GM18519 (cell line): ENCODE results near the gene IL22RA2.

Experiments used
- ATAC-seq: cut with Tn5 transposase; IDR thresholded peaks from one replicate; pipeline ENCODE4 v1.9.1; 2021; ENCODE audit warnings: mild to moderate bottlenecking, moderate library complexity; ENCODE audit not compliant: unreplicated experiment, low FRiP score

IL22RA2 gene

DNA sequence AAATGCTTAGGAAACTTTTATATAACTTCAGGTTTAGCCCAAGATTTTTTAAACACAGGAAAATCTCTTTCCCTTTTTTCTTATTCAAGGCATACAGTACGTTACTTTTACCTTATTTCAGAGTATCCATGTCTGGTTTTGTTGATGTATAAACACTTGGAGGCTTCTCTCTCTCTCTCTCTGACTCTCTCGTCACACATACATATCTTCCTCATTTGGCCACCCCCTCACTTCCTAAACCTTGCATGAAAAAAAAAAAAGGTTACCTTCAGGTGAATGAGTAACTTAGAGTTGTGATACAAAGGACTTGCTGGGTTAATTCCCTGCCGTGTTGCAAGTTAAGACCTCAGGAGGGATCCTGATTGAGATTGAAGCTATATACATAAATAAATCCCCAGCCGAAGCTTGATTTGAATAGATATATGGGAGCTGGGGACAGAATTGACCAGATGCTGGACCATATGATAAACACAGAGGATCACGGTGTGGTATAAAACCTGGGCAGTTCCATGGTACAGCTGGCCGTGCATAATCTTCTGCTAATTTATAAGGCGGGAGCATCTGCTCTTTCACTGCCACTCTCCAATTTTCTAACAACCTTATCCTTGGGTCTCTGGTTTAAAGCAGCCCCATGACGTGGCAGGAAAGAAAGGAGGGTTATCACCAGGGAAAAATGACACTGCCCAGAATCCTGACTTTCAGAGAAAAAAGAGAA, 73.6 kb downstream of the IL22RA2 start:
- no peak for ATAC-seq

DNA sequence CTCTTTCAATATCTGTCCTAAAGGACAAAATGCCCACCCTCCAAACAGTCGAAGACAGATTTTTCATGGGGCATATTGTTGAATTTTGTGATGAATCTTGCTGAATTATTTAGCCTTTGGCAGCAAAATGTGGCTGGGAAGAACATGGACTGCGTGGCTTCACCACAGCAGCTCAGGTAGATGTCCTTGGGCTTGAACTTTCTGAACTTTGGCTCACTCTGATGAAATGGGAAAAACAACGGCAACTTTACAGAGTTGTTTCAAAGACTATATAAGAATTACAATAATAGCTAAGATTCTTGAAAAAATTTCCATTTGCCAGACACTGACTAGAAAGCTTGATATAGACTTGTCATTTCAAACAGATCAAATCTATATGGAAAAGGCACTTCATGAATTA, 75.9 kb downstream of the IL22RA2 start:
- ATAC-seq: no peak

DNA sequence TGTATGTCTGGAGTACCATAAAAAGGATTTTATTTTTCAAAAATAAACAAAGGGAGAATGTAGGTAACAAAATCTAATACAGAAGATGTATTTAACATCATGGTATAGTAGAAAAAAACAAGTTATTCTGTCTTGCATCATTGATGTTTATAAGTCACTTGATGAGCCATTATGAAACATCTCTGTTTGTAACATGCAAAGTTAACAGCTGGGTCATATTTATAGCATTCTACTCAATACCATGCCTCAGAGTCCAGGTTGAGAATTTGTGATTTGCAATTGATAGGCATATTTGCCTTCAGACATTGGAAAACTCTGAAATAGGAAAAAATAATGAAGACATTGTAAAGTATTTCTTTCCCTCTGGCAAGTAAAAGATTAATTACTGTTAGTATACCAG, 76.4 kb downstream of the IL22RA2 start:
- ATAC-seq: no peak

GRCh38 chr6:137095651-137096238, 77.7 kb downstream of the IL22RA2 start:
- ATAC-seq: peak; percentile 60

DNA sequence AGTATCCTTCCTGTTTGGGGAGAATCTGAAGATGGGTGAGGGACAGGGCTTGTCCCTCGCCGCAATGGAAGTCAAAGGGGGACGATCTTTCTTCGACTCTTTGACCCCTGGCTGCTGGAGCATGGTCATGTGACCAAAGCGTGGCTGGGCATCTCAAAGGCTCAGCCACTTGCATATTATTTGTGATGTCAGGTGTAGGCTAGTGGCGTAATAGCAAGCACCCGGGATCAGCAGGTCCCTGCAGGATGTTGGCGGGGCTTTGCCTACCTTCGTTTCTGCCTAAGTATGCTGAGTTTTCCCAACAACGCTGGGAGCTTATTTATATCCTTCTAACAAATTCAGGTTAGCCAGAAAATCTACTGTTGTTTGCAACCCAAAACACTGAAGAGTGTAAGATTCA, 78.4 kb downstream of the IL22RA2 start:
- ATAC-seq: no peak

- no peak for ATAC-seq
These were observed 78.9 kb downstream of the IL22RA2 start for GRCh38 chr6:137094411-137095008.
